ENCODE data around the gene FMNL1.
"Not testable (repeated sequence)": the region's sequence is repeated elsewhere in the genome, so short reads cannot be mapped to it uniquely, and the experiment has no call there.

FMNL1 gene

DNA sequence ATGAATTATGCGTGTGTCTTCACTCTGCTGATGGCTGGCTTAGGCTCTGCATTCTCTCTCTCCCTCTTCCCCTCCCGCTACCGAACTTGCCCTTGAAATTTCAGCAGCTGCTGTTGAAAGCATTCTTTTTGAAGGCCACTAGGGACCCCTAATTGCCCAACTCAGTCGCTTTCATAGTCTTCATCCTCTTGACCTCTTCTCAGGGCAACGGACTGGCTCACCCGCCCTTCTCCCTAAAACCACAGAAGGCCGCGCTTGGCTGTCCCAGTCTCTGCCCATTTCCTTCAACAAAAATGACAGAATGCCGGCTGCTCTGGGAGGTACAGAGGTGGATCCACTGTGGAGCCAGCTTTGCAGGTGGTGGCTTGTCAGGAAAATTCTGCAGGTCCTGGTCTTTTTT, 21.0 kb upstream of the FMNL1 start:
- Histone ChIP-seq H3K4me3 (no peak overlapping the region), H3K27ac (no peak overlapping the region)
- TF ChIP-seq, protein P1, sequence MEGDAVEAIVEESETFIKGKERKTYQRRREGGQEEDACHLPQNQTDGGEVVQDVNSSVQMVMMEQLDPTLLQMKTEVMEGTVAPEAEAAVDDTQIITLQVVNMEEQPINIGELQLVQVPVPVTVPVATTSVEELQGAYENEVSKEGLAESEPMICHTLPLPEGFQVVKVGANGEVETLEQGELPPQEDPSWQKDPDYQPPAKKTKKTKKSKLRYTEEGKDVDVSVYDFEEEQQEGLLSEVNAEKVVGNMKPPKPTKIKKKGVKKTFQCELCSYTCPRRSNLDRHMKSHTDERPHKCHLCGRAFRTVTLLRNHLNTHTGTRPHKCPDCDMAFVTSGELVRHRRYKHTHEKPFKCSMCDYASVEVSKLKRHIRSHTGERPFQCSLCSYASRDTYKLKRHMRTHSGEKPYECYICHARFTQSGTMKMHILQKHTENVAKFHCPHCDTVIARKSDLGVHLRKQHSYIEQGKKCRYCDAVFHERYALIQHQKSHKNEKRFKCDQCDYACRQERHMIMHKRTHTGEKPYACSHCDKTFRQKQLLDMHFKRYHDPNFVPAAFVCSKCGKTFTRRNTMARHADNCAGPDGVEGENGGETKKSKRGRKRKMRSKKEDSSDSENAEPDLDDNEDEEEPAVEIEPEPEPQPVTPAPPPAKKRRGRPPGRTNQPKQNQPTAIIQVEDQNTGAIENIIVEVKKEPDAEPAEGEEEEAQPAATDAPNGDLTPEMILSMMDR (IDR thresholded peaks at IDR 0.05): no peak
- DNase-seq (ENCODE audit: low spot score): no peak

DNA sequence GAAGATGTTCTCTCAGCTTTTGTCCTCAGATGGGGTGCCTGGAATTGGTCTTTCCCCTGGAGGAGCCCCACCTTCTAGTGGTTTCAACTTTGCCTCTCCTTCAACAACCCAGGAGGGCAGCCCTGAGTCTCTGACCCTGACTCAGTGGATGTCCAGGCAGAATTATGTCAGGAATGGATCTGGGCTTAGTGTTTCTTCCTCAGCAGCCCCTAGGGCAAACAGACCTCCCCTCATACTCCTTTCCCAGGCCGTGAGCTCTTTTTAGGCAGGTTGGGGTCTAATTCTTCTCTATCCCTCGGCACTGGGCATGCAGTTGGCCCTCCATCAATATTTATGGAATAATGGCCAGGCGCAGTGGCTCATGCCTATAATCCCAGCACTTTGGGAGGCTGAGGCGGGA, 20.2 kb upstream of the FMNL1 start:
- TF ChIP-seq, protein P1 (IDR thresholded peaks at IDR 0.05): no peak
- DNase-seq (ENCODE audit: low spot score): no peak
- H3K27ac ChIP-seq: peak overlapping the region in 1 of 2 donors; percentile 64
- no peak overlapping the region for H3K4me3 ChIP-seq

DNA sequence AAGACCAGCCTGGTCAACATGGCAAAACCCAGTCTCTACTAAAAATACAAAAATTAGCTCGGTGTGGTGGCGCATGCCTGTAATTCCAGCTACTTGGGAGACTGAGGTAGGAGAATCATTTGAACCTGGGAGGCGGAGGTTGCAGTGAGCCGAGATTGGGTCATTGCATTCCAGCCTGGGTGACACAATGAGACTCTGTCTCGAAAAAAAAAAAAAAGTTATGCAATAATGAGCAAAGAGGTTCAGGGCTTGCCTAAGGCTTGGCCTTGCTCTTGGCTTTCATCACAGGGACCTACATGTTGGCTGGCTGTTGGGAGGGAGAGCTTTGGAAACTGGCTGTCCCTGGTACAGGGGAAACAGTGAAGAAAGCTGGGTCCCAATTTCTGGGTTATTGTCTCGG, 19.8 kb upstream of the FMNL1 start:
- not testable (repeated sequence) for DNase-seq (ENCODE audit: low spot score); H3K4me3 ChIP-seq
- H3K27ac ChIP-seq: peak overlapping the region in 1 of 2 donors; percentile 64

DNA sequence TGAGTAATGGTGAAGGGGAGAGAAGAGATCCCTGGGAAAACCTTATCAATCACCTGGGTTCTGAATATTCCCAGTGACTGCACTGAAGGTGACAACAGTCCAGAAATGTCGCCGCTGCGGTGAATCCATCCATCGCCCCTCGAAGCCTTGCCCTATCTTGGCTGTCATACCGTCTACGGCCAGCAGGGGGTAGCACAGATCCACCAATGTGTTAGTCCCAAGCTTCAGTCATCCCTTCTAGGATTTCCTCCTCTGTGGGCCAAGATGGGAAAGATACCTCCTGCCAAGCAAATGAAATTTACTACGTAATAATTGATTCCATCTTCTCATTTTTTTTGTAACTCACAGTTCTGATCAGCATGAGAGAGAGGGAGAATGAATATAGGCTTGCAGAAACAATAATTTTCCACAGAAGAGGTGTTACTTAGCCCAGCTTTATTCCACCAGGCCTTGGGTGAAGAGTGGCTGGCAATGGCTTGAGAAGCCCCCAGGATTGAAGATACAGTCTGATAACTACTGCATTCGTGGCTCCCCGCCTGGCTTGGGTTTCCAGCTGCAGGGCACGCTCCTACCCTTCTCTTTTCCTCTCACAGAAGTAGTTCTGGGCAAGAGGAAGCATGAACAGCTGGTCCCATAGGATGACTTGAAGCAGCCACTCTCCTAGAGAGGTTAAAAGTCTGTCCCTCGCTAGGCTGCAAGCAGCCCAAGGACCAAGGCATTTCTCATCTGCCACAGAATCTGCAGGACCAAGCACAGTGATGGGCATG, 2.6 kb upstream of the FMNL1 start:
- H3K4me3 ChIP-seq: no peak overlapping the region
- TF ChIP-seq, protein P1 (IDR thresholded peaks at IDR 0.05): peak; percentile 86
- DNase-seq (ENCODE audit: low spot score): no peak
- H3K27ac ChIP-seq: peak overlapping the region in 1 of 2 donors; percentile 3

DNA sequence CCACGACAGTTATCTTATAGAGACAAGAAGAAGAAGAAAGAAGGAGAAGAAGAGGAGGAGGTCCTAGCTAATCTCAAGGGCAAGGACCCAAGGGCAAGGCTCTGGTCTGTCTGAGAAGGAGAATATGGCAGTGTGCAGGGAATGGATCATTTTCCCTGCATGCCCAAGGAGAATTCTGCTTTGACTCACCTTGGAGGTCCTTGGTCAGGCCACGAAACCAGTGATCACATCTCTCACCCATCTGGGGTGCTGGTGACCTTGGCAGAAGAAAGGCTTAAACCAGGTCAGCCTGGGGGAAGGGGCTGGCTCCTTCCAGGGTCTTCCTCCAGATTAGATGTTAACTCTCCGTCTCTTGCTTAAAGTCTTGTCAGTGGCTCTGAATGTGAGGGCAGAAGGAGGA, 1.6 kb upstream of the FMNL1 start:
- DNase-seq (ENCODE audit: low spot score): no peak
- Histone ChIP-seq H3K27ac (no peak overlapping the region), H3K4me3 (no peak overlapping the region)
- TF ChIP-seq, protein P1 (IDR thresholded peaks at IDR 0.05): no peak

DNA sequence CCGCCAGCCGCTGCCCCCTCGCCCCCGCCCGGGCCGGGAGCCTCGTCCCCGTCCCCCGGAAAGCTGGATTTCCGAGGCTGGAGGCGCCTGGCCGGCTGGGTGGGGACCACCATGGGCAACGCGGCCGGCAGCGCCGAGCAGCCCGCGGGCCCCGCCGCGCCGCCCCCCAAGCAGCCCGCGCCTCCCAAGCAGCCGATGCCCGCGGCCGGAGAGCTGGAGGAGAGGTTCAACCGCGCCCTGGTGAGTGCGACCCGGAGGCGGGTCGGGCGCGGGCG, 266 bp downstream of the FMNL1 start:
- H3K27ac ChIP-seq: peak overlapping the region in 1 of 2 donors; percentile 73
- DNase-seq (ENCODE audit: low spot score): no peak
- TF ChIP-seq, protein P1 (IDR thresholded peaks at IDR 0.05): no peak
- H3K4me3 ChIP-seq: peak overlapping the region; percentile 74

DNA sequence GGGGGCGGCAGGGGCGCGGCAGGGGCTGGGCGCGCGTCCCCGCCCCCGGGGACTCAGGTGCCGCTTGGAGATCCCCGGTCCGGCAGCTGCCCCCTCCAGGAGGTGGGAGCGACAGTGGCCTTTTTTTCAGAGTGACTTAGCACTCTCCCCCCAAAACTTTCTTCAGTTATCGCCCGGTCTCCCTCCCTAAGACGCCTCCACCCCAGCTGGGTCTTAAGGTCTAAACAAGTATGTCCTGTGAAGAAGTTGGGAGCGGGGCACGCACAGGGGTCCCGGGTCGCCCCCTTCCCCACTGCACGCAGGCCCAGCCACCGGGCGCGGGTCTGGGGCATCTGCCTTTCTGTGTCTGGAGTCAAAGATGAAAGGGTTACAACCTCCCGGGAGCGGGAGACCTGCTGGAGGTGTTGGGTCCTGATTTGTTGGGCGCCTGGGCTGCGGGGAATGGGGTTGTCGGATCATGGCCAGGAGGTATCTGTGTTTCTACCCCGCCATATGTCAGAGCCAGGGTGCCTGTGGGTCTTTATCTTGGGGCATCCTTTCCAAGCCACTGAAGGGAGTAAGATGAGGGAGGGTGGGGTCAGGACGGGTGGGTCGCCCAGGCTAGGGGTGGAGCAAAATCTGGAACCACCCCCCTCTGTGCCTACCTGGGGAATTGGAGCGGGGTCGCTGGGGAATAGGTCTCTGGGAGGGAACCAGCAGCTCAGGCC, 757 bp downstream of the FMNL1 start:
- peak; percentile 74 for DNase-seq (ENCODE audit: low spot score)
- H3K27ac ChIP-seq: peak overlapping the region in 1 of 2 donors; percentile 73
- peak overlapping the region; percentile 74 for H3K4me3 ChIP-seq
- TF ChIP-seq, protein P1 (IDR thresholded peaks at IDR 0.05): no peak
